Measurements from ENCODE around the gene COA6. TPM values are rescaled to one million over a fixed set of nuclear protein-coding genes. Genes with fewer than 3 reads are reported as not detected.

COA6 gene
- 64.0 TPM for polyA plus RNA-seq (2012; ENCODE audit: low read depth, missing spikeins)

DNA sequence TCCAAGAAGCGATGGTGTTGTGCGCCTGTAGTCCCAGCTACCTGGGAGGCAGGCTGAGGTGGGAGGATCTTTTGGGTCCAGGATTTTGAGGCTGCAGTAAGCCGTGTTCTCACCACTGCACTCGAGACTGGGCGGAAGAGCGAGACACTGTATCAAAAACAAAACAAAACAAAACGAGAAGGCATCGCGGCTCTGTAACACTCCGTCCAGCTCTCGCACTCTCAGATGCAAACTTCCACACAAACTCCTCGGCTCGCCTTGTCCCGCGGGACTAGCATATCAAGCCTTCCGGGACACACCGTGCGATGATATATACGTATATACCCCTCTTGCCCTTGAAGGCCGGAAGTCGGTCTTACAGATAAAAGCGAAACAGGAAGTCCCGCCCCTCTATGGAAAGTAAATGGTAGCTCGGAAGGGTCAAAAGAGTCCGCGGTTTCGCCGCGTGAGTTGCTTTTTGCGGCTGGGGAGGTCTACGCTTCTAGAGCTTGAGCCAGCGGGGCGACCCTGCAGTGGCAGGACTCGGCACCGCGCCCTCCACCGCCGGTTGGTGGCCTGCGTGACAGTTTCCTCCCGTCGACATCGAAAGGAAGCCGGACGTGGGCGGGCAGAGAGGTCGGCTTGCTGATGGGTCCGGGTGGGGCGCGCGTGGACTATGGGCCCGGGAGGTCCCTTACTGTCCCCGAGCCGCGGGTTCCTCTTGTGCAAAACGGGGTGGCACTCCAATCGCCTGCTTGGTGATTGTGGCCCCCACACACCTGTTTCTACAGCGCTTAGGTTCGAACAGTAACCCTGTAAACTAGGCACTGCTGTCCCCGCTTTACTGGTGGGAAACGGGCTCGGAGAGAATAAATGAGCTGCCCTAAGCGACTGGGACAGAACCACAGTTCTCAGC lies at the start of gene COA6:
Gene COA6 (plus strand): TSS at position 393 of the 895 bp plus-strand sequence. CDS start 11 bp downstream, at position 404.
- FAIRE-seq, result peak; percentile 94
- peak; percentile 71 for DNase-seq (ENCODE audit: insufficient read length, low spot score)
- TF ChIP-seq POLR2AphosphoS5 (IDR thresholded peaks at IDR 0.05; ENCODE audit: low read depth, low read length), result peak; percentile 96
- no peak; the same call in 1 of the 2 replicates for TF ChIP-seq POU2F2 (IDR thresholded peaks at IDR 0.05; ENCODE audit: low read depth, low read length)
- TF ChIP-seq PAX5 (IDR thresholded peaks at IDR 0.05; ENCODE audit: insufficient read depth, low read length, severe bottlenecking), result no peak
- peak; percentile 82; the same call in 1 of the 2 replicates for TF ChIP-seq TAF1 (IDR thresholded peaks at IDR 0.05; ENCODE audit: low read depth, low read length)
- TF ChIP-seq POLR2A (IDR thresholded peaks at IDR 0.05; ENCODE audit: low read depth, low read length), result peak; percentile 95
- peak; percentile 52 for TF ChIP-seq SPI1 (IDR thresholded peaks at IDR 0.05; ENCODE audit: low read depth, low read length)

- no peak for DNase-seq (ENCODE audit: insufficient read length, low spot score)
- FAIRE-seq, result no peak
- TF ChIP-seq POLR2AphosphoS5 (IDR thresholded peaks at IDR 0.05; ENCODE audit: low read depth, low read length) (no peak), PAX5 (IDR thresholded peaks at IDR 0.05; ENCODE audit: insufficient read depth, low read length, severe bottlenecking) (no peak), POLR2A (IDR thresholded peaks at IDR 0.05; ENCODE audit: low read depth, low read length) (no peak), POU2F2 (IDR thresholded peaks at IDR 0.05; ENCODE audit: low read depth, low read length) (no peak), TAF1 (IDR thresholded peaks at IDR 0.05; ENCODE audit: low read depth, low read length) (no peak), SPI1 (IDR thresholded peaks at IDR 0.05; ENCODE audit: low read depth, low read length) (no peak)
Observed at GRCh38 chr1:234324821-234325220, 48.4 kb upstream of the COA6 start.

DNA sequence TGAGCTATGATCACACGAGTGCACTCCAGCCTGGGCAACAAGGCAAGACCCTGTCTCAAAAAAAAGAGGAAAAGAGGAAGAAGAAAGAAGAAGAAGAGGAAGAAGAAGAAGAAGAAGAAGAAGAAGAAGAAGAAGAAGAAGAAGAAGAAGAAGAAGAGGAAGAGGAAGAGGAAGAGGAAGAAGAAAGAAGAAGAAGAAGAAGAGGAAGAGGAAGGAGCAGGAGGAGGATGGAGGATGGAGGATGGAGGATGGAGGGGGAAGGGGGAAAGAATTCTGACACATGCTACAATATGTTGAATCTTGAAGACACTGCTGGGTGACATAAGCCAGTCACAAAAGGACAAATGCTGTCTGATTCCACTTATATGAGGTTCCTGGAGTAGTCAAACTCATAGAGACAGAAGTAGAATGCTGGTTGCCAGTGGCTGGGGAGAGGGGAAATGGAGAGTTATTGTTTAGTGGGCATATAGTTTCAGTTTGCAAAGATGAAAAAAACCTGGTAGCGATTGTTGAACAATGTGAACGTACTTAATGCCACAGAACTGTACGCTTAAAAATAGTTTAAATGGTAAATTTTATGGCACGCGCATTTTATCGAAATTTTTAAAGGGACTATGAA lies 47.3 kb upstream of the COA6 start:
- TF ChIP-seq POLR2A (IDR thresholded peaks at IDR 0.05; ENCODE audit: low read depth, low read length) (no peak), POU2F2 (IDR thresholded peaks at IDR 0.05; ENCODE audit: low read depth, low read length) (no peak), PAX5 (IDR thresholded peaks at IDR 0.05; ENCODE audit: insufficient read depth, low read length, severe bottlenecking) (no peak), SPI1 (IDR thresholded peaks at IDR 0.05; ENCODE audit: low read depth, low read length) (no peak), TAF1 (IDR thresholded peaks at IDR 0.05; ENCODE audit: low read depth, low read length) (no peak), POLR2AphosphoS5 (IDR thresholded peaks at IDR 0.05; ENCODE audit: low read depth, low read length) (no peak)
- DNase-seq (ENCODE audit: insufficient read length, low spot score), result no peak
- FAIRE-seq, result no peak

GRCh38 chr1:234326497-234327366 lies 46.5 kb upstream of the COA6 start:
- peak; percentile 67 for FAIRE-seq
- peak; percentile 41 for DNase-seq (ENCODE audit: insufficient read length, low spot score)
- no peak for TF ChIP-seq POLR2AphosphoS5 (IDR thresholded peaks at IDR 0.05; ENCODE audit: low read depth, low read length)
- TF ChIP-seq PAX5 (IDR thresholded peaks at IDR 0.05; ENCODE audit: insufficient read depth, low read length, severe bottlenecking), result no peak
- no peak for TF ChIP-seq POLR2A (IDR thresholded peaks at IDR 0.05; ENCODE audit: low read depth, low read length)
- TF ChIP-seq POU2F2 (IDR thresholded peaks at IDR 0.05; ENCODE audit: low read depth, low read length), result no peak
- TF ChIP-seq SPI1 (IDR thresholded peaks at IDR 0.05; ENCODE audit: low read depth, low read length), result no peak
- no peak for TF ChIP-seq TAF1 (IDR thresholded peaks at IDR 0.05; ENCODE audit: low read depth, low read length)

DNA sequence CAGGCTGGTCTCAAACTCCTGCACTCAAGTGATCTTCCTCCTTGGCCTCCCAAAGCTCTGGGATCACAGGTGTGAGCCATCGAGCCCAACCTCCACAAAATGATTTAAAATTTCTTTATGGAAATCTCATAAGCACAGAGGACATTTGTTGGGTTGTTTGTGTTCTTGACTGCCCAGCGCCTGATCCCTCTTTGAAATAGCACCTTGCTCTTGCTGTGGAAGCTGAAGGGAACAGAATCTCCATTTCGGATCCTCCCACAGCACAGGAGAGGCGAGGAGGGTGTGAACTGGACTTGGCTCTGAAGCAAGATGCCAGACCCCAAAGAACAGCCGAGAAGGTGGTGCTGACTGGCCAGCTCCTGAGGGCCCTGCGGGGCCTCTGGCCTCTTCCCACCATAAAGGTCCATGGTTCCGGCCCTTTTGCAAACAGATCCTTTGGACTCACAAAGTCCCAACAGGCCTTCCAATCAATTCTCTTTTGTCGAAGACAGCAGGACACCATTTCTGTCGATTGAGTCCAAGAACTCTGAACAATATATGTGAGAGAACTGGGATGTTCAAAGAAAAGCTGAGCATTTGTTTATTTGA lies 45.6 kb upstream of the COA6 start:
- FAIRE-seq, result no peak
- TF ChIP-seq POLR2A (IDR thresholded peaks at IDR 0.05; ENCODE audit: low read depth, low read length), result no peak
- no peak for TF ChIP-seq POU2F2 (IDR thresholded peaks at IDR 0.05; ENCODE audit: low read depth, low read length)
- no peak for TF ChIP-seq PAX5 (IDR thresholded peaks at IDR 0.05; ENCODE audit: insufficient read depth, low read length, severe bottlenecking)
- TF ChIP-seq TAF1 (IDR thresholded peaks at IDR 0.05; ENCODE audit: low read depth, low read length), result no peak
- TF ChIP-seq POLR2AphosphoS5 (IDR thresholded peaks at IDR 0.05; ENCODE audit: low read depth, low read length), result no peak
- TF ChIP-seq SPI1 (IDR thresholded peaks at IDR 0.05; ENCODE audit: low read depth, low read length), result no peak
- DNase-seq (ENCODE audit: insufficient read length, low spot score), result no peak

GRCh38 chr1:234330843-234331215 lies 42.4 kb upstream of the COA6 start:
- DNase-seq (ENCODE audit: insufficient read length, low spot score), result no peak
- TF ChIP-seq POLR2A (IDR thresholded peaks at IDR 0.05; ENCODE audit: low read depth, low read length) (no peak), POU2F2 (IDR thresholded peaks at IDR 0.05; ENCODE audit: low read depth, low read length) (no peak), TAF1 (IDR thresholded peaks at IDR 0.05; ENCODE audit: low read depth, low read length) (no peak), SPI1 (IDR thresholded peaks at IDR 0.05; ENCODE audit: low read depth, low read length) (no peak), POLR2AphosphoS5 (IDR thresholded peaks at IDR 0.05; ENCODE audit: low read depth, low read length) (no peak), PAX5 (IDR thresholded peaks at IDR 0.05; ENCODE audit: insufficient read depth, low read length, severe bottlenecking) (no peak)
- FAIRE-seq, result no peak

GRCh38 chr1:234331507-234331906 lies 41.7 kb upstream of the COA6 start:
- DNase-seq (ENCODE audit: insufficient read length, low spot score), result no peak
- no peak for TF ChIP-seq PAX5 (IDR thresholded peaks at IDR 0.05; ENCODE audit: insufficient read depth, low read length, severe bottlenecking)
- FAIRE-seq, result no peak

DNA sequence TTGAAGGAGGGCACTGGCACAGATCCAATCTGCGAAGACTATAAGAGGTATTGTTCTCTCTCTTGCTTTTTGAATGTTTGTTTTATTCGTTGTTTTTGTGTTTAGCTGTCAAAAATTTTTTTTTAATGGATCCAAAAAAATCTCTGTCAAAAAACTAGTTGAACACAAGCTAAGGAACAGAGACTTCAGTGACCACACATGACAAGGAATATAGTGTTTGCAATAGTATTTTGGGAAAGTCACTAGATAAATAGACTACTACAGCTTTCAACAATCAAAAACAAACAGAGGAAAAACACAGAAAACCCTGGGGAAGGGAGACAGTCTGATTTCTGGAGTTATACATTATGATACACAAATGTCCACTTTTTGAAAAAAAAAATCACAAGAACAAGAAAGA lies 36.9 kb upstream of the COA6 start:
- DNase-seq (ENCODE audit: insufficient read length, low spot score) (no peak), FAIRE-seq (no peak)
- TF ChIP-seq POLR2A (IDR thresholded peaks at IDR 0.05; ENCODE audit: low read depth, low read length), result no peak
- TF ChIP-seq POU2F2 (IDR thresholded peaks at IDR 0.05; ENCODE audit: low read depth, low read length), result no peak
- TF ChIP-seq PAX5 (IDR thresholded peaks at IDR 0.05; ENCODE audit: insufficient read depth, low read length, severe bottlenecking), result no peak
- no peak for TF ChIP-seq TAF1 (IDR thresholded peaks at IDR 0.05; ENCODE audit: low read depth, low read length)
- no peak for TF ChIP-seq SPI1 (IDR thresholded peaks at IDR 0.05; ENCODE audit: low read depth, low read length)
- no peak for TF ChIP-seq POLR2AphosphoS5 (IDR thresholded peaks at IDR 0.05; ENCODE audit: low read depth, low read length)

All from GM12891 (cell line).